ENCODE measurements around the gene RELA. TPM values are rescaled to one million over a fixed set of nuclear protein-coding genes. Genes with fewer than 3 reads are reported as not detected.
A peak's percentile ranks its signal among the peaks of the same experiment; 100 is the strongest.

The RELA gene
- total and polyA plus RNA-seq, 2 of the 13 experiments (the other 11 are each of a cell fraction or from before 2014, with no cell fraction given), result 21.4 to 40.5 TPM

GRCh38 chr11:65616575-65617001, 46.1 kb downstream of the RELA start (continued):
- TF ChIP-seq ZNF12 (CRISPR knock-in tag; IDR thresholded peaks at IDR 0.05) (no peak), ZNF773 (CRISPR knock-in tag; IDR thresholded peaks at IDR 0.05; ENCODE audit: borderline replicate concordance) (no peak), ZNF777 (CRISPR knock-in tag; IDR thresholded peaks at IDR 0.05) (no peak), CEBPG (CRISPR knock-in tag; IDR thresholded peaks at IDR 0.05) (peak; percentile 84), ZNF672 (CRISPR knock-in tag; IDR thresholded peaks at IDR 0.05) (no peak), ZNF276 (CRISPR knock-in tag; IDR thresholded peaks at IDR 0.05; ENCODE audit: low read depth) (no peak), ZXDC (CRISPR knock-in tag; IDR thresholded peaks at IDR 0.05) (no peak), E2F2 (CRISPR knock-in tag; IDR thresholded peaks at IDR 0.05; ENCODE audit: borderline replicate concordance) (no peak), ZNF629 (CRISPR knock-in tag; conservative IDR thresholded peaks at IDR 0.05) (no peak), SPEN (CRISPR knock-in tag; IDR thresholded peaks at IDR 0.05; ENCODE audit: low read depth) (no peak; the same call in 1 of the 2 replicates), ATF7 (IDR thresholded peaks at IDR 0.05) (no peak), ATF7 (CRISPR knock-in tag; IDR thresholded peaks at IDR 0.05) (no peak), CBFB (CRISPR knock-in tag; IDR thresholded peaks at IDR 0.05) (no peak), ETV6 (CRISPR knock-in tag; conservative IDR thresholded peaks at IDR 0.05) (no peak), YEATS4 (CRISPR knock-in tag; IDR thresholded peaks at IDR 0.05; ENCODE audit: borderline replicate concordance) (no peak), AGO1 (IDR thresholded peaks at IDR 0.05; ENCODE audit: low read depth, low read length, poor library complexity, severe bottlenecking) (no peak), ZNF615 (CRISPR knock-in tag; IDR thresholded peaks at IDR 0.05; ENCODE audit: borderline replicate concordance) (no peak), LRRFIP1 (CRISPR knock-in tag; conservative IDR thresholded peaks at IDR 0.05) (no peak), ZSCAN22 (CRISPR knock-in tag; IDR thresholded peaks at IDR 0.05) (no peak), PLSCR1 (CRISPR knock-in tag; IDR thresholded peaks at IDR 0.05; ENCODE audit: borderline replicate concordance) (no peak), TARDBP (CRISPR knock-in tag; IDR thresholded peaks at IDR 0.05) (no peak)

Data from HepG2 (cell line).